H1 (cell line): ENCODE results near the gene KCNMA1. TPM values are rescaled to one million over a fixed set of nuclear protein-coding genes. Genes with fewer than 3 reads are reported as not detected.

ENCODE experiments used
- CTCF ChIA-PET: fragments of 300-600 bp; sonication (Branson Sonifier 250); formaldehyde crosslinking; loops from one replicate; lab custom pipeline; 2021; ENCODE audit not compliant: partially characterized antibody; lab: Charles Lee
- POLR2A ChIA-PET: fragments of 300-600 bp; sonication (Branson Sonifier 250); formaldehyde crosslinking; loops from one replicate; lab custom pipeline; 2021; ENCODE audit warnings: inconsistent platforms; ENCODE audit not compliant: partially characterized antibody; lab: Charles Lee
- DNase-seq, 2 experiments: peaks; one replicate each; pipeline versions ENCODE4 v3.0.0 to v3.0.0-alpha.2; 2010 to 2022; ENCODE audit warnings: low spot score in 2 of 2, low read depth in 1 of 2, mixed read lengths in 1 of 2
- FAIRE-seq: peaks from 2 replicates; lab custom pipeline; 2011; peaks lifted over from hg19 to GRCh38; lab: Jason Lieb, UNC
- H2AFZ ChIP-seq: 2 replicates; pipeline ENCODE4 v1.8.1; 2012; ENCODE audit warnings: low read length, inconsistent platforms
- H2AK5ac ChIP-seq: 2 replicates; pipeline ENCODE4 v1.6.1; 2013; ENCODE audit warnings: low read depth, low read length
- H2BK120ac ChIP-seq: replicated peaks from 2 replicates; pipeline ENCODE3; 2013; ENCODE audit warnings: low read depth, low read length, inconsistent platforms
- H2BK12ac ChIP-seq: 2 replicates; pipeline ENCODE4 v1.6.1; 2013; ENCODE audit warnings: low read depth, low read length
- H2BK15ac ChIP-seq: 2 replicates; pipeline ENCODE4 v1.6.1; 2013; ENCODE audit warnings: low read length
- H2BK20ac ChIP-seq: 2 replicates; pipeline ENCODE4 v1.6.1; 2013; ENCODE audit warnings: low read length
- H2BK5ac ChIP-seq: 2 replicates; pipeline ENCODE4 v1.6.1; 2013; ENCODE audit warnings: low read depth, low read length
- H3K14ac ChIP-seq: 2 replicates; pipeline ENCODE4 v1.6.1; 2013; ENCODE audit warnings: inconsistent platforms; ENCODE audit not compliant: insufficient read length
- H3K18ac ChIP-seq: 2 replicates; pipeline ENCODE4 v1.6.1; 2013; ENCODE audit warnings: low read length; ENCODE audit errors: extremely low read depth
- H3K23ac ChIP-seq: 2 replicates; pipeline ENCODE4 v1.6.1; 2013; ENCODE audit warnings: inconsistent platforms; ENCODE audit not compliant: insufficient read length
- H3K23me2 ChIP-seq: 2 replicates; pipeline ENCODE4 v1.6.1; 2013; ENCODE audit warnings: low read depth, low read length
- H3K27ac ChIP-seq: 2 replicates; pipeline ENCODE4 v1.6.1; 2011; ENCODE audit warnings: low read depth, low read length, inconsistent platforms
- H3K27me3 ChIP-seq, 4 experiments: replicated peaks in 1 of 4; 1 replicate in 1 of 4; 2 replicates in 3 of 4; pipeline versions ENCODE4 v1.6.1 to v1.8.1; 2011 to 2013; ENCODE audit warnings: low read length in 3 of 4, mild to moderate bottlenecking in 3 of 4, inconsistent platforms in 2 of 4, mixed read lengths in 2 of 4, moderate library complexity in 1 of 4; ENCODE audit not compliant: control insufficient read depth in 3 of 4, insufficient read depth in 3 of 4; ENCODE audit errors: extremely low read depth in 1 of 4
- H3K36me3 ChIP-seq, 4 experiments: 2 replicates each; pipeline versions ENCODE4 v1.6.1 to v1.8.1; 2011 to 2013; ENCODE audit warnings: mild to moderate bottlenecking in 4 of 4, low read length in 3 of 4, moderate library complexity in 2 of 4, control low read depth in 1 of 4, inconsistent platforms in 1 of 4; ENCODE audit not compliant: insufficient read depth in 4 of 4, control insufficient read depth in 2 of 4
- H3K4ac ChIP-seq: replicated peaks from 2 replicates; pipeline ENCODE3; 2013; ENCODE audit warnings: low read length, low read depth, mixed read lengths, inconsistent platforms; ENCODE audit not compliant: insufficient read length
- H3K4me1 ChIP-seq, 4 experiments: replicated peaks in 1 of 4; 1 replicate in 1 of 4; 2 replicates in 3 of 4; pipeline versions ENCODE4 v1.6.1 to v1.8.1; 2011 to 2013; ENCODE audit warnings: low read length in 3 of 4, inconsistent platforms in 2 of 4, mixed read lengths in 1 of 4; ENCODE audit not compliant: insufficient read depth in 4 of 4, control insufficient read depth in 3 of 4
- H3K4me2 ChIP-seq, 2 experiments: 2 replicates each; pipeline versions ENCODE4 v1.6.1 to v1.8.1; 2011 to 2013; ENCODE audit warnings: low read depth in 2 of 2, low read length in 2 of 2, control low read depth in 1 of 2, inconsistent platforms in 1 of 2, mild to moderate bottlenecking in 1 of 2; ENCODE audit not compliant: insufficient read depth in 1 of 2
- H3K4me3 ChIP-seq, 4 experiments: fragments of 200-600, 300-600 bp in 1 of 4; sonication (generic), shearing (Covaris generic), sonication (Bioruptor Twin) in 1 of 4; 2 replicates each; pipeline versions ENCODE4 v1.5.1 to v1.8.1; 2011 to 2016; ENCODE audit warnings: low read length in 4 of 4, low read depth in 3 of 4, control low read depth in 2 of 4, inconsistent platforms in 2 of 4, mild to moderate bottlenecking in 2 of 4, mixed read lengths in 1 of 4, moderate library complexity in 1 of 4; ENCODE audit not compliant: insufficient read depth in 2 of 4; ENCODE audit errors: extremely low read depth in 1 of 4
- H3K56ac ChIP-seq: replicated peaks from 2 replicates; pipeline ENCODE3; 2013; ENCODE audit warnings: low read depth, mild to moderate bottlenecking, mixed read lengths, low read length, inconsistent platforms; ENCODE audit not compliant: insufficient read length
- H3K79me1 ChIP-seq: 2 replicates; pipeline ENCODE4 v1.6.1; 2013; ENCODE audit warnings: low read depth, low read length, control low read depth
- H3K79me2 ChIP-seq, 2 experiments: 2 replicates each; pipeline versions ENCODE4 v1.6.1 to v1.8.1; 2012 to 2013; ENCODE audit warnings: low read length in 2 of 2, mild to moderate bottlenecking in 2 of 2, inconsistent platforms in 1 of 2; ENCODE audit not compliant: insufficient read depth in 2 of 2, control insufficient read depth in 1 of 2
- H3K9ac ChIP-seq, 4 experiments: replicated peaks in 1 of 4; 1 replicate in 1 of 4; 2 replicates in 3 of 4; pipeline versions ENCODE4 v1.6.1 to v1.8.1; 2011 to 2013; ENCODE audit warnings: low read depth in 3 of 4, low read length in 3 of 4, control low read depth in 2 of 4, mild to moderate bottlenecking in 2 of 4, moderate library complexity in 2 of 4, inconsistent platforms in 1 of 4; ENCODE audit errors: extremely low read depth in 1 of 4
- H3K9me3 ChIP-seq, 2 experiments: 2 replicates each; pipeline versions ENCODE4 v1.6.1 to v1.8.1; 2012 to 2013; ENCODE audit warnings: mild to moderate bottlenecking in 2 of 2, moderate library complexity in 2 of 2, control low read depth in 1 of 2, inconsistent platforms in 1 of 2, low read depth in 1 of 2, low read length in 1 of 2, mixed read lengths in 1 of 2; ENCODE audit not compliant: insufficient read depth in 2 of 2
- H4K20me1 ChIP-seq, 2 experiments: replicated peaks in 1 of 2; 2 replicates each; pipeline versions ENCODE3 to v1.8.1; 2011 to 2013; ENCODE audit warnings: inconsistent platforms in 2 of 2, low read length in 2 of 2, mild to moderate bottlenecking in 1 of 2; ENCODE audit not compliant: insufficient read depth in 2 of 2, control insufficient read depth in 1 of 2
- H4K5ac ChIP-seq: 2 replicates; pipeline ENCODE4 v1.6.1; 2013; ENCODE audit warnings: low read length, low read depth, mixed read lengths, inconsistent platforms; ENCODE audit not compliant: insufficient read length
- H4K8ac ChIP-seq: 2 replicates; pipeline ENCODE4 v1.8.0; 2013; ENCODE audit warnings: mild to moderate bottlenecking, moderate library complexity, low read length, inconsistent platforms; ENCODE audit not compliant: insufficient read depth; ENCODE audit errors: extremely low read depth
- H4K91ac ChIP-seq: replicated peaks from 2 replicates; pipeline ENCODE3; 2013; ENCODE audit warnings: low read length, mixed read lengths, inconsistent platforms; ENCODE audit not compliant: insufficient read length
- WGBS, 2 experiments: shearing (Covaris generic) in 1 of 2; methylation state at CpG; one replicate each; pipeline versions ENCODE4 v1.1.6 to v1.1.7; 2013 to 2015; ENCODE audit warnings: low lambda C conversion rate in 2 of 2, mixed read lengths in 2 of 2, inconsistent platforms in 1 of 2, low coverage in 1 of 2, missing lambda C conversion rate in 1 of 2; ENCODE audit not compliant: insufficient replicate concordance in 2 of 2, insufficient coverage in 1 of 2, insufficient read length in 1 of 2; ENCODE audit errors: extremely low coverage in 1 of 2, missing lambda C conversion rate in 1 of 2; 5-methylcytosine and 5-hydroxymethylcytosine counted together
- polyA plus RNA-seq, 7 experiments: library from polyadenylated mRNA; depleted of rRNA in 3 of 7; stranded (reverse) in 5 of 7; unstranded in 2 of 7; fragments of >200 nt in 5 of 7; fragments of 200-250 nt in 2 of 7; gene quantifications; 1 replicate in 5 of 7; 2 replicates in 1 of 7; 4 replicates in 1 of 7; pipeline versions ENCODE4 v1.2.1 to v1.2.3, GENCODE V29; 2011 to 2013; ENCODE audit warnings: missing spikeins in 2 of 7, mixed read lengths in 2 of 7
- total RNA-seq: library from RNA; stranded (reverse); fragmentation: NEBNext Ultra II Directional; extraction: Animal tissue kit (Norgen Biotek cat#: 25700); gene quantifications from 2 replicates; pipeline ENCODE4 v1.2.1, GENCODE V29; 2021

Gene KCNMA1
- total and polyA plus RNA-seq, 2 of the 8 experiments (the other 6 are each of a cell fraction or from before 2014, with no cell fraction given): 10.2 to 11.1 TPM

GRCh38 chr10:77501152-77501845, 136.3 kb downstream of the KCNMA1 start:
- ChIA-PET CTCF (interaction anchor here (0.9 to 3.3 kb wide), 4 partner anchors 22 to 327 kb away, joined by 3 to 10 read pairs (median 4); no protein-coding TSS in a partner anchor), POLR2A (no interaction called here)
- Histone ChIP-seq H2AK5ac (no peak overlapping the region), H3K4ac (no peak overlapping the region), H3K9ac (no peak overlapping the region), H3K27ac (no peak overlapping the region), H3K18ac (no peak overlapping the region), H2BK5ac (no peak overlapping the region), H4K20me1 (peaks cover 0 to 2% of the 10 kb centered on the region in 2 experiments), H4K91ac (no peak overlapping the region), H4K5ac (no peak overlapping the region), H2BK12ac (no peak overlapping the region), H3K27me3 (no peaks in the 10 kb centered on the region), H2BK20ac (no peak overlapping the region), H3K9me3 (no peaks in the 10 kb centered on the region), H4K8ac (no peak overlapping the region), H2BK15ac (no peak overlapping the region), H2BK120ac (no peak overlapping the region), H3K14ac (no peak overlapping the region), H3K56ac (no peak overlapping the region), H3K36me3 (no peaks in the 10 kb centered on the region), H3K4me3 (no peak overlapping the region), H3K23ac (no peak overlapping the region), H3K23me2 (peaks cover under 1% of the 10 kb centered on the region; the same call in 1 of the 2 replicates), H2AFZ (no peak overlapping the region), H3K4me2 (no peak overlapping the region), H3K79me1 (no peaks in the 10 kb centered on the region), H3K4me1 (peaks cover 2 to 9% (median 3%) of the 10 kb centered on the region in 4 experiments; a peak in 3 of 7 replicates), H3K79me2 (no peaks in the 10 kb centered on the region)
- WGBS, 2 experiments: 83% methylated on average over 7 of the region's 7 CpGs; no CpG with 5 or more reads in 1 of the 2 experiments
- no peak for FAIRE-seq
- DNase-seq: no peak
